Measurements from ENCODE around the gene OGDH.
"Not testable (repeated sequence)": the region's sequence is repeated elsewhere in the genome, so short reads cannot be mapped to it uniquely, and the experiment has no call there.

GRCh38 chr7:44732971-44733370 lies 126.5 kb downstream of the OGDH start:
- TF ChIP-seq POLR2A, CTCF, POLR2AphosphoS5 (IDR thresholded peaks at IDR 0.05): not testable (repeated sequence)
